K562 (cell line): ENCODE data around the gene BCL10. TPM values are rescaled to one million over a fixed set of nuclear protein-coding genes. Genes with fewer than 3 reads are reported as not detected.

Source experiments
- BRCA1 ChIP-seq, 2 experiments: fragments of 450-650 bp in 1 of 2; sonication (generic) in 1 of 2; formaldehyde crosslinking in 1 of 2; IDR thresholded peaks; 2 replicates each; pipeline versions ENCODE4 v1.5.0 to v1.6.1; 2017 to 2020; ENCODE audit warnings: mild to moderate bottlenecking in 1 of 2, missing genetic modification reagents in 1 of 2
- CC2D1A ChIP-seq: fragments of 450-650 bp; IDR thresholded peaks from 2 replicates; pipeline ENCODE4 v1.6.1; 2017; ENCODE audit warnings: mild to moderate bottlenecking
- COPS2 ChIP-seq: fragments of 450-650 bp; conservative IDR thresholded peaks from 2 replicates; pipeline ENCODE4 v1.6.1; 2016; ENCODE audit warnings: mild to moderate bottlenecking, moderate library complexity
- DEAF1 ChIP-seq: fragments of 450-650 bp; formaldehyde crosslinking; IDR thresholded peaks from 2 replicates; pipeline ENCODE4 v1.4.0; 2020; ENCODE audit warnings: mild to moderate bottlenecking, moderate library complexity
- DNMT1 ChIP-seq: fragments of 450-650 bp; IDR thresholded peaks from 2 replicates; pipeline ENCODE4 v1.6.1; 2016; ENCODE audit warnings: antibody characterized with exemption, mild to moderate bottlenecking
- ESRRA ChIP-seq: fragments of 450-650 bp; IDR thresholded peaks from 2 replicates; pipeline ENCODE4 v1.6.1; 2014; ENCODE audit warnings: low read depth, mild to moderate bottlenecking, moderate library complexity, borderline replicate concordance
- FOXO4 ChIP-seq: fragments of 450-650 bp; formaldehyde crosslinking; IDR thresholded peaks from 2 replicates; pipeline ENCODE4 v1.4.0; 2020; ENCODE audit warnings: mild to moderate bottlenecking, moderate library complexity
- HIVEP1 ChIP-seq: fragments of 250-450 bp; sonication (Bioruptor Pico); IDR thresholded peaks from 2 replicates; pipeline ENCODE4 v1.4.0; 2020; ENCODE audit warnings: mild to moderate bottlenecking
- HMG20A ChIP-seq: fragments of 450-650 bp; formaldehyde crosslinking; conservative IDR thresholded peaks from 2 replicates; pipeline ENCODE4 v1.4.0; 2020; ENCODE audit warnings: mild to moderate bottlenecking, mixed read lengths
- HMG20B ChIP-seq: fragments of 250-450 bp; sonication (Bioruptor Pico); IDR thresholded peaks from 2 replicates; pipeline ENCODE4 v1.5.0; 2021; ENCODE audit warnings: mild to moderate bottlenecking
- KLF1 ChIP-seq: fragments of 450-650 bp; IDR thresholded peaks from 2 replicates; pipeline ENCODE4 v1.6.1; 2016; ENCODE audit warnings: missing genetic modification characterization, missing compliant biosample characterization
- KLF13 ChIP-seq: fragments of 450-650 bp; IDR thresholded peaks from 2 replicates; pipeline ENCODE4 v1.6.1; 2016; ENCODE audit warnings: missing genetic modification characterization, low read depth, mild to moderate bottlenecking, missing compliant biosample characterization, moderate library complexity, borderline replicate concordance
- MCM2 ChIP-seq: fragments of 450-650 bp; IDR thresholded peaks from 2 replicates; pipeline ENCODE4 v1.6.1; 2017; ENCODE audit warnings: low read depth, mild to moderate bottlenecking
- NBN ChIP-seq: fragments of 450-650 bp; IDR thresholded peaks from 2 replicates; pipeline ENCODE4 v1.6.1; 2016; ENCODE audit warnings: low read depth, mild to moderate bottlenecking
- NFATC3 ChIP-seq: fragments of 450-650 bp; IDR thresholded peaks from 2 replicates; pipeline ENCODE4 v1.6.1; 2017; ENCODE audit warnings: mild to moderate bottlenecking
- PYGO2 ChIP-seq: fragments of 450-650 bp; IDR thresholded peaks from 2 replicates; pipeline ENCODE4 v1.6.1; 2016; ENCODE audit warnings: mild to moderate bottlenecking, missing genetic modification characterization, moderate library complexity, missing compliant biosample characterization
- SP2 ChIP-seq: IDR thresholded peaks from 2 replicates; pipeline ENCODE4 v1.6.1; 2011; ENCODE audit warnings: mild to moderate bottlenecking, low read depth, low read length, moderate library complexity; ENCODE audit not compliant: poor library complexity, severe bottlenecking; ENCODE audit errors: extremely low read depth
- SREBF2 ChIP-seq: sonication (generic); formaldehyde crosslinking; IDR thresholded peaks from 2 replicates; pipeline ENCODE4 v1.4.0; 2020; ENCODE audit warnings: mild to moderate bottlenecking, missing genetic modification reagents
- TCF7 ChIP-seq: sonication (generic); IDR thresholded peaks from 2 replicates; pipeline ENCODE4 v1.6.1; 2016; ENCODE audit warnings: antibody characterized with exemption, borderline replicate concordance
- YBX1 ChIP-seq: fragments of 450-650 bp; IDR thresholded peaks from 2 replicates; pipeline ENCODE4 v1.7.1; 2016; ENCODE audit warnings: mild to moderate bottlenecking
- polyA plus RNA-seq, 8 experiments: library from polyadenylated mRNA; depleted of rRNA in 4 of 8; stranded (reverse) in 5 of 8; unstranded in 3 of 8; fragments of >200 nt; fragmentation: Nextera tagmentation in 2 of 8; fragmentation: Illumina TruSeq in 1 of 8; extraction: Ambion mirVana in 2 of 8; extraction: Trizol in 1 of 8; gene quantifications; 2 replicates each; pipeline versions ENCODE4 v1.2.1 to v1.2.3, GENCODE V29; 2011 to 2014; ENCODE audit warnings: inconsistent platforms in 1 of 8, missing spikeins in 1 of 8
- total RNA-seq, 7 experiments: library from RNA; depleted of rRNA in 6 of 7; stranded (reverse); fragments of >200 nt in 6 of 7; fragmentation: Illumina TruSeq in 2 of 7; extraction: Trizol in 2 of 7; gene quantifications; 2 replicates each; pipeline versions ENCODE4 v1.2.1 to v1.2.3, GENCODE V29; 2011 to 2021; ENCODE audit warnings: low replicate concordance in 1 of 7
- TF ChIP-seq, protein P1 (sequence below): fragments of 250-450 bp; sonication (Bioruptor Pico); IDR thresholded peaks from 2 replicates; pipeline ENCODE4 v1.5.0; 2020; ENCODE audit warnings: mild to moderate bottlenecking, borderline replicate concordance
- TF ChIP-seq, protein P2 (sequence below): fragments of 200-400 bp; formaldehyde crosslinking; IDR thresholded peaks from 2 replicates; pipeline ENCODE4 v1.6.1; 2017; ENCODE audit warnings: mild to moderate bottlenecking, low read depth, low read length, moderate library complexity

Gene BCL10
- total and polyA plus RNA-seq, 9 of the 15 experiments (the other 6 are each of a cell fraction or from before 2014, with no cell fraction given): 8.0 to 19.4 (median 12.3) TPM

DNA sequence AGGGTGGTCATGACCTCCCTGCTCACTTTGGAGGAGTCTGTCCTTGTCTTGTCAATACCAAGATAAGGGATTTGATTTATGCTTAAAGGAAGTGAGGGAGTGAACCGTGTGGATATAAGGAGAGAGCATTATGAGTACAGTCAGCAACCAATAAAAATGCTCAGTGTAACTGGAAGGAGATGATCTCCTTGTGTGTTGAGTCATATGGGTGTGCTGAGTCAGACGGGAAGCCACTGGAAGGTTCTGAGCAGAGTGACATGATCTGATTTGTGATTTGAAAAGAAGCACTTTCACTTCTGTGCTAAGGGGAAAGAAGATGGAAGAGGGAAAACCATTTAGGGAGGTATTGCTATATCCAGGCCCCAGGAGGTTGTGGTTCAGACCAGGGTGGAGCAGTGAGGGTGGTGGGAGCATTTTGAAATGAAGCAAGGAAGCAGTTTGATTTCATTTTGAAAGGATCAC is 2.5 kb upstream of the BCL10 start (continued):
- TF ChIP-seq, protein P1, sequence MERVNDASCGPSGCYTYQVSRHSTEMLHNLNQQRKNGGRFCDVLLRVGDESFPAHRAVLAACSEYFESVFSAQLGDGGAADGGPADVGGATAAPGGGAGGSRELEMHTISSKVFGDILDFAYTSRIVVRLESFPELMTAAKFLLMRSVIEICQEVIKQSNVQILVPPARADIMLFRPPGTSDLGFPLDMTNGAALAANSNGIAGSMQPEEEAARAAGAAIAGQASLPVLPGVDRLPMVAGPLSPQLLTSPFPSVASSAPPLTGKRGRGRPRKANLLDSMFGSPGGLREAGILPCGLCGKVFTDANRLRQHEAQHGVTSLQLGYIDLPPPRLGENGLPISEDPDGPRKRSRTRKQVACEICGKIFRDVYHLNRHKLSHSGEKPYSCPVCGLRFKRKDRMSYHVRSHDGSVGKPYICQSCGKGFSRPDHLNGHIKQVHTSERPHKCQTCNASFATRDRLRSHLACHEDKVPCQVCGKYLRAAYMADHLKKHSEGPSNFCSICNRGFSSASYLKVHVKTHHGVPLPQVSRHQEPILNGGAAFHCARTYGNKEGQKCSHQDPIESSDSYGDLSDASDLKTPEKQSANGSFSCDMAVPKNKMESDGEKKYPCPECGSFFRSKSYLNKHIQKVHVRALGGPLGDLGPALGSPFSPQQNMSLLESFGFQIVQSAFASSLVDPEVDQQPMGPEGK (CRISPR knock-in tag): no peak
- TF ChIP-seq CC2D1A (peak; percentile 99), COPS2 (no peak), MCM2 (no peak), ESRRA (peak; percentile 85), BRCA1 (IDR thresholded peaks at IDR 0.05) (no peak), BRCA1 (CRISPR knock-in tag; IDR thresholded peaks at IDR 0.05) (no peak), HIVEP1 (CRISPR knock-in tag) (no peak), HMG20B (CRISPR knock-in tag) (no peak), YBX1 (no peak), SREBF2 (no peak), FOXO4 (no peak), NFATC3 (no peak), PYGO2 (tag) (no peak), DEAF1 (CRISPR knock-in tag) (no peak), DNMT1 (no peak), HMG20A (CRISPR knock-in tag) (no peak), NBN (peak; percentile 65), SP2 (no peak), KLF13 (tag) (no peak), TCF7 (no peak), KLF1 (tag) (no peak)
- TF ChIP-seq, protein P2, sequence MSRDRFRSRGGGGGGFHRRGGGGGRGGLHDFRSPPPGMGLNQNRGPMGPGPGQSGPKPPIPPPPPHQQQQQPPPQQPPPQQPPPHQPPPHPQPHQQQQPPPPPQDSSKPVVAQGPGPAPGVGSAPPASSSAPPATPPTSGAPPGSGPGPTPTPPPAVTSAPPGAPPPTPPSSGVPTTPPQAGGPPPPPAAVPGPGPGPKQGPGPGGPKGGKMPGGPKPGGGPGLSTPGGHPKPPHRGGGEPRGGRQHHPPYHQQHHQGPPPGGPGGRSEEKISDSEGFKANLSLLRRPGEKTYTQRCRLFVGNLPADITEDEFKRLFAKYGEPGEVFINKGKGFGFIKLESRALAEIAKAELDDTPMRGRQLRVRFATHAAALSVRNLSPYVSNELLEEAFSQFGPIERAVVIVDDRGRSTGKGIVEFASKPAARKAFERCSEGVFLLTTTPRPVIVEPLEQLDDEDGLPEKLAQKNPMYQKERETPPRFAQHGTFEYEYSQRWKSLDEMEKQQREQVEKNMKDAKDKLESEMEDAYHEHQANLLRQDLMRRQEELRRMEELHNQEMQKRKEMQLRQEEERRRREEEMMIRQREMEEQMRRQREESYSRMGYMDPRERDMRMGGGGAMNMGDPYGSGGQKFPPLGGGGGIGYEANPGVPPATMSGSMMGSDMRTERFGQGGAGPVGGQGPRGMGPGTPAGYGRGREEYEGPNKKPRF: no peak
